ENCODE results near the gene BORCS8.

GRCh38 chr19:19167612-19168011 lies 24.3 kb downstream of the BORCS8 start:
- TF ChIP-seq CTCF (IDR thresholded peaks at IDR 0.05) (no peak), POLR2AphosphoS5 (IDR thresholded peaks at IDR 0.05) (no peak), POLR2A (IDR thresholded peaks at IDR 0.05) (no peak), EP300 (IDR thresholded peaks at IDR 0.05) (no peak)

Data from suprapubic skin (tissue), 4 donors.